ENCODE data around the gene TUNAR. TPM values are rescaled to one million over a fixed set of nuclear protein-coding genes. Genes with fewer than 3 reads are reported as not detected.

TUNAR gene
- total RNA-seq, 1 experiment from 2014 or later: not detected

DNA sequence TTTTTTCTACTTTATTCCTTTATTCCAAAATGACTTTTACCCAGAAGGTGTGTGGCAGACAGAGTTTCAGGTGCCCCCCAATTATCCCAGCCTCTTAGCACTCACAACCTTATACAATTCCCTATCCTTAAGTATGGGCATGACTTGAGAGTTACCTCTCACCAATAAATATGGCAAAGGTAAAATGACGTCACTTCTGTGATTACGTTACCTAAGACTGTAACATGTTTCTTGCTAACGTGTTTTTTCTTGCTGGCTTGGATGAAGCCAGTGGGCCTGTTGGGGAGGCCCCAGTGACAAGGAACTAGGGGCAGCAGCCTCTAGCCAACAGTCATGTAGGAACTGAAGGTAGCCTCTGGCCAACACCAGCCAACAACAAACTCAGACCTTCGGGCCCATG lies 13.3 kb upstream of the TUNAR start:
- H3K27ac ChIP-seq: no peak overlapping the region
- POLR2A ChIA-PET (ENCODE audit: unreplicated experiment): no interaction called here
- TF ChIP-seq EZH2 (IDR thresholded peaks at IDR 0.05; ENCODE audit: low read depth): no peak
- TF ChIP-seq, protein P1, sequence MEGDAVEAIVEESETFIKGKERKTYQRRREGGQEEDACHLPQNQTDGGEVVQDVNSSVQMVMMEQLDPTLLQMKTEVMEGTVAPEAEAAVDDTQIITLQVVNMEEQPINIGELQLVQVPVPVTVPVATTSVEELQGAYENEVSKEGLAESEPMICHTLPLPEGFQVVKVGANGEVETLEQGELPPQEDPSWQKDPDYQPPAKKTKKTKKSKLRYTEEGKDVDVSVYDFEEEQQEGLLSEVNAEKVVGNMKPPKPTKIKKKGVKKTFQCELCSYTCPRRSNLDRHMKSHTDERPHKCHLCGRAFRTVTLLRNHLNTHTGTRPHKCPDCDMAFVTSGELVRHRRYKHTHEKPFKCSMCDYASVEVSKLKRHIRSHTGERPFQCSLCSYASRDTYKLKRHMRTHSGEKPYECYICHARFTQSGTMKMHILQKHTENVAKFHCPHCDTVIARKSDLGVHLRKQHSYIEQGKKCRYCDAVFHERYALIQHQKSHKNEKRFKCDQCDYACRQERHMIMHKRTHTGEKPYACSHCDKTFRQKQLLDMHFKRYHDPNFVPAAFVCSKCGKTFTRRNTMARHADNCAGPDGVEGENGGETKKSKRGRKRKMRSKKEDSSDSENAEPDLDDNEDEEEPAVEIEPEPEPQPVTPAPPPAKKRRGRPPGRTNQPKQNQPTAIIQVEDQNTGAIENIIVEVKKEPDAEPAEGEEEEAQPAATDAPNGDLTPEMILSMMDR (conservative IDR thresholded peaks at IDR 0.05): no peak

DNA sequence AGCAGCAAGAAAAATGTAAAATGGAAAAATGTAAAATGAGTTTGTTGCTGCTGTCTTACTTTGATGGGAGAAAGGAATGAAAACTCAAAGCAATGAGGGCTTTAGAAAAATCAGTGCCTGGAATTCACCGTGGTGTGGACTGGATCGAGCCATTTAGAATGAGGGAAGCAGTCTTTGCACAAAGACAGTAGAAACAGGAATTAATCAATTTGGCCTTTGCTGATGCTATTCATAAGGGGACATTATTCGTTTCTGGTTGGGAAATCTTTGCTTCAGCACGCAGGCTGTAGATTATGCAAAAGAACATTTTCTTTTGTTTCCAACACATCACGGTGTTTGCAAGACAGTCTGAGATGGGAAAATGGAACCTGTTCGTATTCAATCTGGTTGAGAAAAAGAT lies 6.9 kb upstream of the TUNAR start:
- BruUV-seq (replicated peaks): no TSS peak
- H4K20me1 ChIP-seq (ENCODE audit: insufficient read depth): no peaks in the 10 kb centered on the region

More for the DNA sequence above, 13.3 kb upstream of the TUNAR start:
- H2AFZ ChIP-seq: no peak overlapping the region
- H4K20me1 ChIP-seq (ENCODE audit: insufficient read depth): no peaks in the 10 kb centered on the region
- no peak overlapping the region for H3K4me2 ChIP-seq
- H3K79me2 ChIP-seq (ENCODE audit: low read depth): no peaks in the 10 kb centered on the region
- 0 out of 2 replicates have a peak, but pooled peaks cover 3% of the 10 kb centered on the region for H3K27me3 ChIP-seq (ENCODE audit: insufficient read depth, low read depth)
- H3K9me3 ChIP-seq (ENCODE audit: insufficient read depth, low read depth): no peaks in the 10 kb centered on the region
- H3K36me3 ChIP-seq (ENCODE audit: low read depth): no peaks in the 10 kb centered on the region
- no peaks in the 10 kb centered on the region for H3F3A ChIP-seq (ENCODE audit: insufficient read depth, low read depth)
- H3K9me2 ChIP-seq (ENCODE audit: insufficient read depth): no peaks in the 10 kb centered on the region
- H3K4me3 ChIP-seq: no peak overlapping the region
- no peaks in the 10 kb centered on the region for H3K4me1 ChIP-seq (replicated peaks; ENCODE audit: insufficient read depth)
- DNase-seq: no peak
- no TSS peak for BruUV-seq (replicated peaks)
- intact Hi-C loops (cut with micrococcal nuclease; ENCODE audit: unreplicated experiment): no loop called here
- CTCF ChIA-PET: no interaction called here

DNA sequence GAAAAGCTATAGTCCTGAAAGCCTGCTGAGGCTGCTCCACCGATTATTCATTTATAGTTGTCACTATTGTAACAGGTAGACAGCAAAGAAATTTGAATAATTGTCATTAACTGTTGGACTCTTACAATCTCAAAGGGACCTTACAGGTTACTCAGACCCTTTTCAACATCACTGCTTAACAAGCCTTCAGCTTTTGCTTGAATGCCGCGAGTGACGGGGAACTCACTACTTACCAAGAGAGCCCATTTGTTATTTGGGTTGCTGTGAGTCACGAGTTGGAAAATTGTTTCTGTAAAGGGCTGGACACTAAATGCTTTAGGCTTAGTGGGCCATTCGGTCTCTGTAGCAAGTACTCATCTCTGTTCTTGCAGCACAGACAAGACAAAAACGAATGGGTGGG lies 5.9 kb upstream of the TUNAR start:
- H3K4me2 ChIP-seq: no peak overlapping the region
- no peak for TF ChIP-seq EZH2 (IDR thresholded peaks at IDR 0.05; ENCODE audit: low read depth)
- TF ChIP-seq, protein P1 (conservative IDR thresholded peaks at IDR 0.05): no peak
- H3K9me2 ChIP-seq (ENCODE audit: insufficient read depth): no peaks in the 10 kb centered on the region
- DNase-seq: no peak
- no peaks in the 10 kb centered on the region for H3K79me2 ChIP-seq (ENCODE audit: low read depth)
- no peak overlapping the region for H2AFZ ChIP-seq
- H3F3A ChIP-seq (ENCODE audit: insufficient read depth, low read depth): no peaks in the 10 kb centered on the region
- no peaks in the 10 kb centered on the region for H3K36me3 ChIP-seq (ENCODE audit: low read depth)
- CTCF ChIA-PET: no interaction called here
- no peaks in the 10 kb centered on the region for H4K20me1 ChIP-seq (ENCODE audit: insufficient read depth)
- peaks cover 11% of the 10 kb centered on the region; the same call in 1 of the 2 replicates for H3K27me3 ChIP-seq (ENCODE audit: insufficient read depth, low read depth)
- intact Hi-C loops (cut with micrococcal nuclease; ENCODE audit: unreplicated experiment): no loop called here
- no peak overlapping the region for H3K27ac ChIP-seq
- POLR2A ChIA-PET (ENCODE audit: unreplicated experiment): no interaction called here
- H3K4me3 ChIP-seq: no peak overlapping the region
- H3K4me1 ChIP-seq (replicated peaks; ENCODE audit: insufficient read depth): no peaks in the 10 kb centered on the region
- BruUV-seq (replicated peaks): no TSS peak
- H3K9me3 ChIP-seq (ENCODE audit: insufficient read depth, low read depth): no peaks in the 10 kb centered on the region

More for the DNA sequence above, 6.9 kb upstream of the TUNAR start:
- ChIA-PET POLR2A (ENCODE audit: unreplicated experiment) (no interaction called here), CTCF (no interaction called here)
- TF ChIP-seq, protein P1 (conservative IDR thresholded peaks at IDR 0.05): no peak
- no peak for TF ChIP-seq EZH2 (IDR thresholded peaks at IDR 0.05; ENCODE audit: low read depth)
- Histone ChIP-seq H3K27me3 (ENCODE audit: insufficient read depth, low read depth) (peaks cover 11% of the 10 kb centered on the region; the same call in 1 of the 2 replicates), H3K9me2 (ENCODE audit: insufficient read depth) (no peaks in the 10 kb centered on the region), H3K4me1 (replicated peaks; ENCODE audit: insufficient read depth) (no peaks in the 10 kb centered on the region), H3F3A (ENCODE audit: insufficient read depth, low read depth) (no peaks in the 10 kb centered on the region), H3K79me2 (ENCODE audit: low read depth) (no peaks in the 10 kb centered on the region), H3K36me3 (ENCODE audit: low read depth) (no peaks in the 10 kb centered on the region), H2AFZ (no peak overlapping the region), H3K4me2 (no peak overlapping the region), H3K27ac (no peak overlapping the region), H3K9me3 (ENCODE audit: insufficient read depth, low read depth) (no peaks in the 10 kb centered on the region), H3K4me3 (no peak overlapping the region)
- intact Hi-C loops (cut with micrococcal nuclease; ENCODE audit: unreplicated experiment): no loop called here
- DNase-seq: no peak

All from PC-9 (cell line).